Fibroblast of lung (primary cell): ENCODE results near the gene SYNJ1. TPM values are rescaled to one million over a fixed set of nuclear protein-coding genes. Genes with fewer than 3 reads are reported as not detected.

Experiments
- DNase-seq, 2 donors: peaks; one replicate each; pipeline versions ENCODE4 v3.0.0 to v3.0.0-alpha.2; 2010; ENCODE audit warnings: low read depth in 2 of 2
- H2AFZ ChIP-seq: 2 replicates; pipeline ENCODE4 v1.5.1; 2012; ENCODE audit warnings: low read length, control low read depth, inconsistent platforms
- H3K27ac ChIP-seq: 2 replicates; pipeline ENCODE4 v1.5.1; 2011; ENCODE audit warnings: low read length, control low read depth; ENCODE audit not compliant: insufficient read depth
- H3K27me3 ChIP-seq: 2 replicates; pipeline ENCODE4 v1.5.1; 2011; ENCODE audit warnings: mild to moderate bottlenecking, low read length; ENCODE audit not compliant: control insufficient read depth, insufficient read depth
- H3K36me3 ChIP-seq: 2 replicates; pipeline ENCODE4 v1.5.1; 2011; ENCODE audit warnings: low read length; ENCODE audit not compliant: control insufficient read depth, insufficient read depth
- H3K4me1 ChIP-seq: 2 replicates; pipeline ENCODE4 v1.5.1; 2011; ENCODE audit warnings: low read length; ENCODE audit not compliant: control insufficient read depth, insufficient read depth; ENCODE audit errors: extremely low read depth
- H3K4me2 ChIP-seq: 2 replicates; pipeline ENCODE4 v1.5.1; 2011; ENCODE audit warnings: low read length, control low read depth; ENCODE audit not compliant: insufficient read depth; ENCODE audit errors: extremely low read depth
- H3K4me3 ChIP-seq, 4 experiments: fragments of 200-600 bp in 1 of 4; sonication (generic) in 1 of 4; replicated peaks in 1 of 4; 2 replicates each; pipeline ENCODE4 v1.5.1; 2011 to 2016; ENCODE audit warnings: low read length in 4 of 4, low read depth in 3 of 4, mild to moderate bottlenecking in 3 of 4, control low read depth in 2 of 4, inconsistent platforms in 1 of 4, mixed read lengths in 1 of 4; ENCODE audit not compliant: insufficient read depth in 1 of 4; ENCODE audit errors: control extremely low read depth in 1 of 4
- H3K79me2 ChIP-seq: 2 replicates; pipeline ENCODE4 v1.5.1; 2012; ENCODE audit warnings: mild to moderate bottlenecking, low read length, inconsistent platforms; ENCODE audit not compliant: control insufficient read depth, insufficient read depth
- H3K9ac ChIP-seq: 2 replicates; pipeline ENCODE4 v1.5.1; 2011; ENCODE audit warnings: mild to moderate bottlenecking, low read length, control low read depth; ENCODE audit not compliant: insufficient read depth
- H3K9me3 ChIP-seq: 2 replicates; pipeline ENCODE4 v1.5.1; 2012; ENCODE audit warnings: low read depth, low read length; ENCODE audit not compliant: control insufficient read depth, insufficient read depth
- H4K20me1 ChIP-seq: 2 replicates; pipeline ENCODE4 v1.5.1; 2011; ENCODE audit warnings: low read length; ENCODE audit not compliant: control insufficient read depth, insufficient read depth; ENCODE audit errors: extremely low read depth
- EZH2 ChIP-seq: IDR thresholded peaks from 2 replicates; pipeline ENCODE4 v1.5.1; 2012; ENCODE audit warnings: low read length, control low read depth, mild to moderate bottlenecking; ENCODE audit errors: missing control alignments
- polyA plus RNA-seq, 2 donors: library from polyadenylated mRNA; depleted of rRNA in 1 of 2; stranded (reverse) in 1 of 2; unstranded in 1 of 2; fragments of >200 nt; gene quantifications; 2 replicates each; pipeline ENCODE4 v1.2.1, GENCODE V29; 2011 to 2012; ENCODE audit warnings: missing spikeins in 1 of 2
- total RNA-seq: library from RNA; depleted of rRNA; stranded (reverse); fragments of >200 nt; gene quantifications from 2 replicates; pipeline ENCODE4 v1.2.1, GENCODE V29; 2014
- TF ChIP-seq, protein P1 (sequence below), 2 donors: IDR thresholded peaks in 1 of 2; conservative IDR thresholded peaks in 1 of 2; 1 replicate in 1 of 2; 2 replicates in 1 of 2; pipeline ENCODE4 v1.5.1; 2011 to 2012; ENCODE audit warnings: low read length in 2 of 2, control low read depth in 1 of 2, inconsistent platforms in 1 of 2, low read depth in 1 of 2, mild to moderate bottlenecking in 1 of 2

SYNJ1 gene
- total and polyA plus RNA-seq, 2 donors (not counting 1 experiment from before 2014, with no cell fraction given): 6.1 to 10.4 TPM

DNA sequence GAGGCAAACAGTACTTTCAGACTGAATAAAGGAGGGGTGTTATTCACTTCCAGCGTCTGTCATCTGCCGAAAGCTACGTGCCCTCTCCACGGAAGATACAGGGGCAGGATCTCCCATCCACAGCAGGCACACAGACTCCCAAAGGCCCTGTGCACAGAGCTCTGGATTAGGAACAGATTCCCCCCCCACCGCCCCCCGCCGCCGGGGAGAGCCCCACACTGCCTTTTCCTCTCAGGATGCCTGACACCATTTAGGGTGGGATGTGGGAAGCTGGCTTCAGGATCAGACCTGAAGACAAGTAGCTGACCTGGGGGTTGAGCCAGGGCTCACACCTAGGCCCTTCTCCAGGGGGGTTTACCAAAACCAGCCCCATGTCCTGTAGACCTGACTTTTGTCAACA is 134.1 kb downstream of the SYNJ1 start:
- Histone ChIP-seq H3K36me3 (no peaks in the 10 kb centered on the region), H3K4me1 (peaks cover 2% of the 10 kb centered on the region), H3K9ac (no peak overlapping the region), H4K20me1 (no peaks in the 10 kb centered on the region), H3K27me3 (no peaks in the 10 kb centered on the region), H2AFZ (no peak overlapping the region), H3K9me3 (no peaks in the 10 kb centered on the region), H3K27ac (no peak overlapping the region), H3K4me2 (no peak overlapping the region), H3K4me3 (no peak overlapping the region), H3K79me2 (no peaks in the 10 kb centered on the region)
- DNase-seq: no peak
- TF ChIP-seq, protein P1, sequence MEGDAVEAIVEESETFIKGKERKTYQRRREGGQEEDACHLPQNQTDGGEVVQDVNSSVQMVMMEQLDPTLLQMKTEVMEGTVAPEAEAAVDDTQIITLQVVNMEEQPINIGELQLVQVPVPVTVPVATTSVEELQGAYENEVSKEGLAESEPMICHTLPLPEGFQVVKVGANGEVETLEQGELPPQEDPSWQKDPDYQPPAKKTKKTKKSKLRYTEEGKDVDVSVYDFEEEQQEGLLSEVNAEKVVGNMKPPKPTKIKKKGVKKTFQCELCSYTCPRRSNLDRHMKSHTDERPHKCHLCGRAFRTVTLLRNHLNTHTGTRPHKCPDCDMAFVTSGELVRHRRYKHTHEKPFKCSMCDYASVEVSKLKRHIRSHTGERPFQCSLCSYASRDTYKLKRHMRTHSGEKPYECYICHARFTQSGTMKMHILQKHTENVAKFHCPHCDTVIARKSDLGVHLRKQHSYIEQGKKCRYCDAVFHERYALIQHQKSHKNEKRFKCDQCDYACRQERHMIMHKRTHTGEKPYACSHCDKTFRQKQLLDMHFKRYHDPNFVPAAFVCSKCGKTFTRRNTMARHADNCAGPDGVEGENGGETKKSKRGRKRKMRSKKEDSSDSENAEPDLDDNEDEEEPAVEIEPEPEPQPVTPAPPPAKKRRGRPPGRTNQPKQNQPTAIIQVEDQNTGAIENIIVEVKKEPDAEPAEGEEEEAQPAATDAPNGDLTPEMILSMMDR (conservative IDR thresholded peaks at IDR 0.05 in 1 of 2, IDR thresholded peaks at IDR 0.05 in 1 of 2; ENCODE audit: low read depth in 1 of 2, low read length in 2 of 2): no peak
- TF ChIP-seq EZH2: no peak

DNA sequence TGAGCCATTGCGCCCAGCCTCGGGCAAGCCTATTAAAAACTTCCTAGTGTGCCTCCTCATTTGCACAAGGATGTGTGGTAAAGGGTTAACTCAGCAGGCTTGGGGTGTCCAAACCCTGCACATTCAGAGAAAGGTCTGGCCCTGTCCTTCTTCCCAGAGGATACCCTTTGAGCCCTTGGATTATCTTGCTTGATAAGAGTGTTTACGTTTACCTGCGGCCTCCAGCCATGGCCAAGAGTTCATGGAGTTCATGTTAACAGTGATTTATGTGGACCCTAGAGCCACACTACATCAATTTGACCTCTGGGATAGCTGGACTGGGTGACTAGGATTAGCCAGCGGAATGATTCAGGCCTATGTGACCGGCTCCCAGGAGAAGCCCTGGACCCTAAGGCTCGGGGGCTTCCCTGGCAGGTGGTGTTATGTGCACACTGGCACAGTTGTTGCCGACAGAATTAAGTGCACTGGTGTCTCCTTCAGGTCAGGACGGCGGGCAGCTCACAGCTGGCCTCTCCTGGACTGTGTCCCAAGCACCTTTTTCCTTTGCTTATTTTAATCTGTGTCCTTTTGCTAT is 134.8 kb downstream of the SYNJ1 start:
- no peaks in the 10 kb centered on the region for H3K36me3 ChIP-seq
- no peak overlapping the region for H3K27ac ChIP-seq
- peaks cover 2% of the 10 kb centered on the region for H3K4me1 ChIP-seq
- TF ChIP-seq EZH2: no peak
- TF ChIP-seq, protein P1 (conservative IDR thresholded peaks at IDR 0.05 in 1 of 2, IDR thresholded peaks at IDR 0.05 in 1 of 2; ENCODE audit: low read depth in 1 of 2, low read length in 2 of 2): no peak
- no peak overlapping the region for H3K4me3 ChIP-seq
- no peak overlapping the region for H2AFZ ChIP-seq
- no peak overlapping the region for H3K4me2 ChIP-seq
- H3K79me2 ChIP-seq: no peaks in the 10 kb centered on the region
- no peaks in the 10 kb centered on the region for H4K20me1 ChIP-seq
- H3K27me3 ChIP-seq: no peaks in the 10 kb centered on the region
- H3K9ac ChIP-seq: no peak overlapping the region
- DNase-seq: no peak
- H3K9me3 ChIP-seq: no peaks in the 10 kb centered on the region

DNA sequence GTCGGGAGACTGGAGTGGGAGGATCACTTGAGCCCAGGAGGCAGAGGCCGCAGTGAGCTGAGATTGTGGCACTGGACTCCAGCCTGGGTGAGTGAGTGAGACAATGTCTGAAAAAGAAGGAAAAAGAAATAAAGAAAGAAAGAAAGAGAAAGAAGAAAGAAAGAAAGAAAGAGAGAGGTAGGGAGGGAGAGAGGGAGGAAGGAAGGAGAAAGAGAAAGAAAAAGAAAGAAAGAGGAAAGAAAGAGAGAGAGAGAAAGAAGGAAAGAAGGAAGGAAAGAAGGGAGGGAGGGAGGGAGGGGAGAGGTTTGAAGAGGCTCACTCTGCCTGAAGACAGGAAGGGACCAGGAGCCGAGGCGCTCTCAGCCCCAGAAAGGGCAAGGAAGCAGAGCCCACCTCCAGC is 137.7 kb downstream of the SYNJ1 start:
- no peak overlapping the region for H2AFZ ChIP-seq
- H3K27me3 ChIP-seq: peaks cover 6% of the 10 kb centered on the region
- H3K4me3 ChIP-seq: no peak overlapping the region
- H3K36me3 ChIP-seq: no peaks in the 10 kb centered on the region
- H4K20me1 ChIP-seq: no peaks in the 10 kb centered on the region
- no peak for DNase-seq
- H3K4me2 ChIP-seq: no peak overlapping the region
- no peaks in the 10 kb centered on the region for H3K4me1 ChIP-seq
- no peak for TF ChIP-seq EZH2
- TF ChIP-seq, protein P1 (conservative IDR thresholded peaks at IDR 0.05 in 1 of 2, IDR thresholded peaks at IDR 0.05 in 1 of 2; ENCODE audit: low read depth in 1 of 2, low read length in 2 of 2): no peak
- no peaks in the 10 kb centered on the region for H3K79me2 ChIP-seq
- no peaks in the 10 kb centered on the region for H3K9me3 ChIP-seq
- H3K9ac ChIP-seq: no peak overlapping the region
- no peak overlapping the region for H3K27ac ChIP-seq
